Activated CD8-positive, alpha-beta memory T cell treated with anti-CD3 and anti-CD28 coated beads, Interleukin-2, amount 50 U/mL, for 48 hours (primary cell): Measurements from ENCODE around the gene ADM.

ENCODE experiments used
- DNase-seq: peaks from one replicate; pipeline ENCODE4 v3.0.0-alpha.2; 2020

Gene ADM

DNA sequence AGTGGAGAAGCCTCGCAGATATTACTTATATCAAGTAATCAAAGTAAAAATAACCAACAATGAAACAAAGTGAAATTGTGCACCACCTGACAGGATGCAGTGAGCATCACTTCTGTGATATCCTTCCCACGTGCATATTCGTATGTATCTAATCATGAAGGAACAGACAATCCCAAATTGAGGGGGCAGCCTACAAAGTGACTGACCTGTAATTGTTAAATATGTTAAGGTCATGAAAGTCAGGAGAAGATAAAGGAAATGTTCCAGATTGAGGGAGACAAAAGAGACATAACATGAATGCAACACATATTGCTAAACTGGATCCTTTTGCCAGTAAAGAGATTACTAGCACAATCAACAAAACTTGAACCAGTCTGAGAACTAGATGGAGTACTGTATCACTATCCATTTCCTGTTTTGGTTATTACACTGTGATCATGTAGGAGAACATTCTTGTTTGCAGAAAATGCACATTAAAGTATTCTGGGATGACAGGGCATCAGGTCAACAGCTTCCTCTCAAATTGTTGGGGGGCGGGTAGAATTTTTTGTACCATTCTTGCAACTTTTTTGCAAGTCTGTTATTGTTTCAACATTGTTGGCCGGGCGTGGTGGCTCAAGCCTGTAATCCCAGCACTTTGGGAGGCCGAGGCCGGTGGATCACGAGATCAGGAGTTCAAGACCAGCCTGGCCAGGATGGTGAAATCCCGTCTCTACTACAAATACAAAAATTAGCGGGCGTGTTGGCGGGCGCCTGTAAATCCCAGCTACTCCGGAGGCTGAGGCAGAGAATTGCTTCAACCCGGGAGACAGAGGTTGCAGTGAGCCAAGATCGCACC lies 12.9 kb upstream of the ADM start:
- DNase-seq = no peak

DNA sequence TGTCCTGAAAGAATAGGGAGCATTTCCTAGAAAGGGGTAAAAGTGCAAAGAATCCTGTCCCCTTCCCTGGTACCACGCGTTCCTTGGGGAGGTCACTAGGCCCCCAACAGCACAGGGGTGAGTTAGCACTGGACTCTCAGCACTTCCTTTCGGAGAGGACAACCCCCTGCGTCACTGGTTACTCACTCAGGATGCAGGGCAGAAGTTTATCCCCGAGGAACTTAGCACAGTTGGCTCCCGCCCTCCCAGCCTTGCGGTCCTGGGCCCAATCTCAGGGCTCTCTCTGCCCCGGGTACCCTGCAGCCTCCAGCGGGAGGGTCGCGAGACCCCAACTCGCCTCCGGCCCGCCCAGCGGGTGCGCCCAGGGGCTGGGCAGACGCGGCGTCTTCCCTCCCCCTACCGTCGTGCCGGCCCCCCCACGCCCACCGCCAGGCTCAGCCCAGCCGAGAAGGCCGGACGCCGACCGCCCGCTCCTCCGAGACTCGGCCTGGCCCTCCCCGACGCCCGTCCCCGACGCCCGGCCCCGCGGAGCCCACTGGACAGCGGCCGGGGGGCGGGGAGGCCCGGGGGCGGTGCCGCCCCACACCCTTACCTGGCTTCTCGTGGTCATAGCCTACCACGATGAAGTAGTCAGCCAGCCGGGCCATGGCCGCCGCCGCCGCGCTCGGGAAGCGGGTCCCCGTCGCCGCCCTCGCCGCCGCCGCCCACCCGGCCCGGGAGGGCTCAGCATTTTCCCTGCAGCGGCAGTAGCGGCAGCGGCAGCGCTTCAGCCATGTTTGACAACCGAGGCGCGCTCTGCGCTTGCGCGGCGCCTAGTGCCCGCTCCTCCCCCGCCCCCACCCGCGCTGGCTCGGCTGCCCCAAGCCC lies 11.2 kb upstream of the ADM start, which contains the start of gene SBF2:
Gene SBF2, minus strand, starts transcription at position 797 of the 867 bp plus-strand sequence. Its CDS starts 150 bp downstream, at position 647.
- peak; percentile 88 for DNase-seq

DNA sequence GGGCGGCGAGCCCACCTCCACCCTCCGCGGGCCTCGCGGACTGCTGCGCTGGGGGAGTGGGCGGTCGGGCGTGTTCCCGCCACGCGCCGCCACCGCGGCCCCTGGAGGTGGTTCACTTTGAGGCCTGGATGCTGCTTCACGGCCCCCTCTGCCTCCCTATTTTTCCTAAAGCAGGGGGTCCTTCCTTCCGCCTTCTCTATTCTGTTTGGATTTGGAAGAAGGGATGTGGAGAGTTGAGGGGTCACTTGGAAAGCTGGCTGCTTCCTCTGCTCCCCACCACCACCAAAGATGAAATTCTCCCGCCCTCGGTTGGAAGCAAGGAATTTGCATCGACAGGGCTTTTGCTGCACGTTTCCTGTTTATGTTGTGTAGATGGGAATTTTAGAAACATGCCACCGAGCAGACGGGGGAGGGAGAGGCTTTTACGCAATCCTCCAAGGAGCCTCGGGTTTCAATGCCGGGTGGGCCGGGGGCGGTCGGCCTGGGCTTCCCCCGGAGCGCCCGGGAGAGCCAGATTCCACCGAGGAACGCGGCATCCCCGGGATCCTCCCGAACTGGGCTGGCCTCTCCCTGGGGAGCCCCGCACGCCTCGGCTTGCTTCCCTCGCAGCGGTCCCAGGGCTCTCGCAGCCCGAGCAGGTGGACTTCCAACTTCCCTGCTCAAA lies 10.5 kb upstream of the ADM start:
- DNase-seq = no peak

DNA sequence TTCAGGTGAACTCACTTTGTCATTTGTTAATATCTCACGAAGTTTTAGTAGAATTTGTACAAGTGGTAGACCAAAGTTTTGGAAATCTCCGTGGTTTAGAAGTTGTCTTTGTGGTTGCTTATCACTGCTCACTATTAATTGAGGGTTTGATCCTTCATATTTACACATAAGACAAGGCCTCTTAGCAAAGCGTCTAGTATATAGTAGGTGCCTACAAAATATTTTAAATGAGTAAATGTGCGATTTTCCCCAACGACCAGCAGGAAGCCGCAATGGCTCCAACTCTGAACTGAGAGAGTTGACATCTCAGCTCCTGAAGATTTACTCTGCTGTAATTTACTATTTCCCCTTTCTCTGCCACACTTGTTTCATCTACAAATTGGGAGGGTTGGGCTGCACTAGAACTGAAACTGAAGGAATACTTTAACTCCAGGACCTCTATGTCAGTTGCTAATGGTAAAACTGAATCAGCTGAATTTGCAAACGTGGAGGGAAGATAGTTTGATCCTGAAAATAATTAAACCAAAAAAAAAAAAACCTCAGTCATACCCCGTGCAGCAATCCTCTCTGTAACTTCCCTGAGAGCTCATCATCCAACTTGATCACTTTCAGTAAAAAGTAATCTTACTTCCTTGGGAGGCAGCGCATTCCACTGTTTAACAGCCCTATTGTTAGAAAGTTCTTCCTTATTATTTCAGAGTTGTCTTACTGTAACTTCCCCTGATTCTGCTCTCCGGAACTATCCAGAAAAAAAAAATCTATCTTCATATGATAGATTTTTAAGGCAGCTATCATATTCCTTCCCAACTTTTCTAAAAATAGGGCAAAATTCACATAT lies 9.6 kb upstream of the ADM start:
- DNase-seq = no peak

DNA sequence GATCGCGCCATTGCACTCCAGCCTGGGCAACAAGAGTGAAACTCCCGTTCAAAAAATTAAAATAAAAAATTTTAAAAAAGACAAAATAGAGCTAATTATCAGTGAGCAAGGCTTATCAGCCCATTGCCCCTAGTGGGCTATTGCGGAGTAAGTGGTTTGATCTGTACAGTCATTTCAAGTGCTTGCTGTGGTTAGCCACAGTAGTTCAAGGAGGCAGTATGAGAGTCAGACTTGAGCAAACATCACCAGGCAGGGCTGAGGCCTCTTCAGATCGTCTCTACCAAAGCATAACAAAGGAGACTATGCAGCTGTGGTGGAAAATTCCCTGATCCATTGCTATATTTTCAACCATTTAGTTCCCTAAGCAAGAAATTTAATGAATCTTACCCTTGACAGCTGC lies 6.5 kb upstream of the ADM start:
- DNase-seq = no peak

DNA sequence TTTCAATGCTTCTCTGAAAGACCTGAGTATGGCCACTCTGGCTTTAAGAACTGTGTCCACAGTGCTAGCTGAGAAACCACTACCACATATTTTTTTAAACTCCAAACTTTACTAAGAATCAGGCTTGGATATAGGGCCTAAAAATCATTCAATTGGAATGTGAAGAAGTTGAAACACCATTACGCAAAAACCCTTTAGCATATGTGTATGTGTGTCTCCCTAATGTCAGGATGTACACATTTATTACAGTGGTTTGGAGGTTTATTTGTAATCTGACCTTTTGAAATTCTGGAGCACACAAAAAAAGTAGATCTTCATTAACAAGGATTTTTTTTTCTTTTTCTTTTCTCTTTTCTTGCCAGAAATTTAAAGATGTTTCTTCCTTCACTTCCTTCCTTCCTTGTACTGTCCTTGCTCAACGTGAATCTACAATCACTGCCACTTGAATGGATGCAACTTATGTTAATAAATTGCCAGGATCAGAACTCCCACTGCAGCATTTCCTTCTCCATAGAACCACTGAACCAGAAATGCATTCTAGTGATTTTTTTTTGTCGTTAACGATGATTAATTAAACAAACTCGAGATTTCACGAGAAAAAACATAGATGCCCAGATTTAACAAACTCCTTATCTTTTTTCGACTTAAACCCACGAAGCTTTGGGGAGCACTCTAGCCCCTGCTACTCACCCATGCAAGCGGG lies 3.1 kb upstream of the ADM start:
- DNase-seq = no peak

DNA sequence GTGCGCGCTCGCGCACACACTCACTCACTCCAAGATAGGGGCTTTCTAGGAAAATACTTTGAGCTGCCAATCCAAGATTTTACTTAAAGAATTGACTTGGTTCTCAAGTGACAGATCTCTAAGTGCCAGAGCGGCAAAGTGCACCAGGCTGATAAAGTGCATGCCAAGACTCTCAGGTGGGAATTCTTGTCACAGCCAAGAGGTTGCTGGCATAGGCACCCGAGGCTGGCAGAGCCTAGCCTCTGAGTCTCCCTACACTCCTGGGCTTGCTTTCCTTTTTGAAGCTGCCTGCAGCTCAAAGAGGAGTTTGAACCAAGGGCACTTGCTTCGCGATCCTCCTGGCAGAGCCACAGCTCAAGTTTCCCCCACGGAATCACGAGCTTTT lies 2.5 kb upstream of the ADM start:
- DNase-seq = no peak

DNA sequence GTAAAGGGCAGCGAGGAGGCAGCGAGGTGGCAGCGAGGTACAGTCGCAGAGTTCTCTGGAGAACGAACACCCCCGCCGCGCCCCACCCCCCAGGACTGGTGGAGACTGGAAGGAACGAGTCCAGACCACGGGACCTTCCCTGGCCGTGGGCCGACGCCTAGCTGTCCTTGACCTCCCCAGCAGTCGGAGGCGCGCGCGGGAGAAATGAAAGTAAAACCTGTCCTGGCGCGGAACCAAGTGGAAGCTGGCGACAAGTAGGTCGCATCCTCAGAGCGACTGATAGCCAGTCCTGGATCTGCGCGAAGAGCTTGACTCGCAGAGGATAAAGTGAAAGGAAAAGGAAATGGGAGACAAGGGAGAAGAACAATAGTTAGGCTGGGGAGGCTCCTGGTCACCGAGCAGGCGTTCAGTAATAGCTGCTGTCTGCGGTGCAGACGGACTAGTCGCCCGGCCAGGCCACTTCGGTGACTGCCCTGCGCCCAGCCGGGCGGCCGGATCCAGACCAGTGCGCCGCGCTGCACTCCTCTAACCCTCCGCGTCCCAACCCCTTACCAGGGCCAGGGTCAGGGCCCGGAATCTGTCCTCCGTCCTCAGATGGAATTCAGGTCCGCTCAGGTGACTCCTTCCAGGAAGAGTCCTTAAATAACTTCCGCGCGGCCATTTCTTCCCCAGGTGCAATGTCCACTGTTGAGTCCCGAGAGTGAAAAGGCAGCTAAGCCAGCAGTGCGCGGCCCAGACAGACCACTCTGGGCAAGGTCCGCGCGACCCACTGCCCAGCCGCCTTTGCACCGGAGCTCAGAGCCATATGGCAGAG lies 1.9 kb upstream of the ADM start:
- peak; percentile 80 for DNase-seq

DNA sequence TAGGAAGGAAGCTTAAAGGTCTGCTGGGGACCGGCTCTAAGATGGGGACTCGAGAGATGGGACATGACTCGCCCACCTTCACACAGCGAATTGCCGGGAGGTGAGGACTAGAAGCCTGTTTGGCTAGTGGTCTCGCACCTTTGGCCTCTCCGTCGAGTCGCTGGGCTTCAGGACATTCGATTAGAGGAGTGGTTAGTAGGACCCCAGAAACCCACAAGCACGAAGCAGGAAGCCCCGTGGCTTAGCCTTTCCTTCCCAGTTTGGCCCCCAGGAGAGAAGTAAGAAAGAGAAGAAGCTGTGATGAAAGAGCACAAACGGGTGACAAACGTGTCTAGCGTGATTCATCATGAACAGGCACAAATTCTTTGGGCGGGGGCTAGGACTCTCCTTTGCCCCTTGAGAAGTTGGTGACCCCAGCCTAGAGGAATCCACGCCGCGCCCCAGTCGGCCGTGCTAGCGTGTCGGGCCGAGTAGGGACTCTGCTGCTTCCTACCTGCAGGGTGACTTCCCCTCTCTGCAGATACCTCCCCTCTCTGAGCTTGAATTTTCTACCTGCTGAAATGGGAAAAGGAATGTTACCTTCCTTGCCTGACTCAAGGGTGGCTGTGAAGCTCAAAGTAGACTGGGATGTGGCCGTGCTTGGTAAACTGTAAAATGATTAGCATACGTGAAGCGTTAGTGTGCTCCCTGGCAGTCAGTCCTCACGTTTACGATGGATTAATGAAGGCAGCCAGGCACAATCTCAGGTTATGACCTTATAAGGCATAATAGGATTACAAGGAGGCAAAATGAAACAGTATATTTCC lies 1.1 kb upstream of the ADM start:
- peak; percentile 64 for DNase-seq

DNA sequence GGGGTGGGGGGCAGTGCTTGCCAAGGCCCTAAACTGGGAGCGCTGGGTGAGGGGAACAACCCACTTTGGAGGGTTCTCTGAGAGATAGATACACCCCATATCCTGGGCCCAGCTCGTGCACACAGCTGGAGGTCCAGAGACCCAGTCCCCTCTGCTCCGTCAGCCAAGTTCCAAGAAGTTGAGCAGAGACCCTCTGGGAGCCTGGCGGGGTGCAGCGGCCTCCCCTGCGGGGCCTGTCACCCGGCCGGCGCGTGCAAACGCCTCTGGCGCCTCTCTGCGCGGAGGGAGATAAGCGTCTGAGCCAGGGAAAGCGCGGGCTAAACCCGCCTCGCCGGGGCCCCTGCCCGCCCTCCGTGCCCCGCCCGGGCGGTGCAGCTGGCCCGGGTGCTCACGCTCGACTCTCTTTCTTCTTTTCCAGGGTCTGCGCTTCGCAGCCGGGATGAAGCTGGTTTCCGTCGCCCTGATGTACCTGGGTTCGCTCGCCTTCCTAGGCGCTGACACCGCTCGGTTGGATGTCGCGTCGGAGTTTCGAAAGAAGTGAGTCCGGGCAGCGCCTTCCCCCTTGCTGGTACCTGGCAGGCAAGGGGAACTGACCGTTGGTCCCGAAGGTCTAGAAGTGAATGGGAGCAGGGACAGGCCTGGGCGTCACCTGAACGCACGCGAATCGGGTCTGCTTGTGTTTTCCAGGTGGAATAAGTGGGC lies 540 bp downstream of the ADM start:
- peak; percentile 66 for DNase-seq

DNA sequence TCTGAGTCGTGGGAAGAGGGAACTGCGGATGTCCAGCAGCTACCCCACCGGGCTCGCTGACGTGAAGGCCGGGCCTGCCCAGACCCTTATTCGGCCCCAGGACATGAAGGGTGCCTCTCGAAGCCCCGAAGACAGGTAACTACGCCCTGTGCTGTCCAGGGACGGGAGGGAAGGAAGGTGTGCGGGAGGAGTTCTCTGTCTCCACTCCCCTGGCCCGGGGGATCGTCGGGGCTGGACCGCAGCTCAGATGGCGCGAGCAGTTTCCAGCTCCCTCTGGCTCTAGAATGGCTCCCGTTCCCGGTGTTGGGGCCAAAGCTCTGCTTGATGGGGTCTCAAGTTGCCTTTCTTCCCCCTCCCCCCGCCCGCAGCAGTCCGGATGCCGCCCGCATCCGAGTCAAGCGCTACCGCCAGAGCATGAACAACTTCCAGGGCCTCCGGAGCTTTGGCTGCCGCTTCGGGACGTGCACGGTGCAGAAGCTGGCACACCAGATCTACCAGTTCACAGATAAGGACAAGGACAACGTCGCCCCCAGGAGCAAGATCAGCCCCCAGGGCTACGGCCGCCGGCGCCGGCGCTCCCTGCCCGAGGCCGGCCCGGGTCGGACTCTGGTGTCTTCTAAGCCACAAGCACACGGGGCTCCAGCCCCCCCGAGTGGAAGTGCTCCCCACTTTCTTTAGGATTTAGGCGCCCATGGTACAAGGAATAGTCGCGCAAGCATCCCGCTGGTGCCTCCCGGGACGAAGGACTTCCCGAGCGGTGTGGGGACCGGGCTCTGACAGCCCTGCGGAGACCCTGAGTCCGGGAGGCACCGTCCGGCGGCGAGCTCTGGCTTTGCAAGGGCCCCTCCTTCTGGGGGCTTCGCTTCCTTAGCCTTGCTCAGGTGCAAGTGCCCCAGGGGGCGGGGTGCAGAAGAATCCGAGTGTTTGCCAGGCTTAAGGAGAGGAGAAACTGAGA lies 1.4 kb downstream of the ADM start:
- peak; percentile 65 for DNase-seq

DNA sequence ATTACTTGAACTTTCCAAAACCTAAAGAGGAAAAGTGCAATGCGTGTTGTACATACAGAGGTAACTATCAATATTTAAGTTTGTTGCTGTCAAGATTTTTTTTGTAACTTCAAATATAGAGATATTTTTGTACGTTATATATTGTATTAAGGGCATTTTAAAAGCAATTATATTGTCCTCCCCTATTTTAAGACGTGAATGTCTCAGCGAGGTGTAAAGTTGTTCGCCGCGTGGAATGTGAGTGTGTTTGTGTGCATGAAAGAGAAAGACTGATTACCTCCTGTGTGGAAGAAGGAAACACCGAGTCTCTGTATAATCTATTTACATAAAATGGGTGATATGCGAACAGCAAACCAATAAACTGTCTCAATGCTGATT lies 2.1 kb downstream of the ADM start:
- DNase-seq = no peak

DNA sequence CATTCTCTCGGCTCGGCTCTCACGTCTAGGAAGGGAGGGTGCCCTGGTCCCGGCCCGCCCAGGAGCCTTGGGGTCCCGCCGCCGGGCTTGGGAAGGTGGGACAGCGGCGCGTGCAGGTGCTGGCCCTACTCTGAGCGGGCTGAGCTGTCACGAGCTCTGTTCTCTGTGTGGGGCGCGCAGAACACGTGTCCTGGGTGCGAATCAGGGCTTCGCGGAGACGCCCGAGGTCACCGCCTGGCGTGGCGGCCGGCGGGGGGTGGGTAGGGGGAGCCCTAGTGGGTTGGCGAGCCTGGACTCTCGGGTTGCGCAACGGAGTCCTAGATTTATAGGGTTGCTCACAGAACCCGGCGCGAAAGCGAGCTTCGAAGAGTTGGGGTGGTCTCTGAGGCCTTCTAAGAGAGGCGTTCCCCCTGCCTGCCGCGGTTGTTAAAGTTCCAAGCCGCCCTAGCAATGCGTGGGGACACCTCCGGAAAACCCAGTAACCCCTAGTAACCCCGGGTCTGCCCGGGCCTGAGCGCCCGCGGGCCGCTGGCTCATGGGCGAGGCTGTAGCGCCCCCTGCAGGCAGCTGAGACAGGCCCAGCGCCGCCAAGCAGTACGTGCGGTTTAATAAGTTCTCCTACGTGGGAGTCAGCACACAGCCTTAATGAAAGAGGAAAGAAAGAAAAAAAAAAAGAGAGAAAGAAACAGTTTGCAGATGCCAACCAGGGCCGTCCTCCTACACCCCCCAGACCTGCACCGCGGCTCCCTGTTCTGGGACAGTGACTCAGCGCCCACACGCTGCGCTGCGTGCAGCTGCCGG lies 2.7 kb downstream of the ADM start:
- DNase-seq = peak; percentile 94

DNA sequence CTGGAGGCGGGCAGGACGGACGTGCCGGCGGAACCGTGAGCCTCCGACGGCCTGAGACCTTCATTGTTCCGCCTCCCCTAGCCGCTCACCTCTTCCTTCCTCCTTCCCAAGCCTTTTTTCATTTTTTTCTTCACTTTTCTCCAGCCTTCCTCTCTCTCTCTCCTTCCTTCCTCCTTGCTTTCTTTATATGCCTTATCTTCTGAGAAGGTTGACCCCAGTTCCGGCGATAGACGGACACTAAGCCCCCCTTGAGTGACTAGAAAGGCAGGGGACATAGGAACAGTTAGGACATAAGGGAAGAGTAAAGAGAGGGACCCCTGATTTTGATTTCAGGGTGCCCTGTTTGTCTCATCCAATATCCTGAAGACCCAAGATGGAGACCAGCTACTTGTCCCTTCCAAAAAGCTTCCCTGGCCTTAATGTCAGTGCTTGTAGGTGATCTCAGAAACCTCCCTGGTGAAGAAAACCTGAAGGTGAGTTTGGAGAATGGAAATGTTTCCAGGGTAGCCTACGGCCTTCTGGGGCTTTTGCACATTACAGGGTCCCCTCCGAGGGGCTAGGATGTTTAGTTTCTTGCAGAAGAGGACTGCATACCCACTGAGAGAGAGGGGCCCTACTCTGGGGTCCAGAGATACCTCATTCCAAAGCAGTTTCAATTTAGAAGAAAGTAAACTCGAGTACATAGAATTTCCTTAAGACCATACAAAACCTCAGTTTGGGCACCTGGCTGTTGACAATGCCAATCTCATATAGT lies 3.5 kb downstream of the ADM start:
- DNase-seq = no peak

DNA sequence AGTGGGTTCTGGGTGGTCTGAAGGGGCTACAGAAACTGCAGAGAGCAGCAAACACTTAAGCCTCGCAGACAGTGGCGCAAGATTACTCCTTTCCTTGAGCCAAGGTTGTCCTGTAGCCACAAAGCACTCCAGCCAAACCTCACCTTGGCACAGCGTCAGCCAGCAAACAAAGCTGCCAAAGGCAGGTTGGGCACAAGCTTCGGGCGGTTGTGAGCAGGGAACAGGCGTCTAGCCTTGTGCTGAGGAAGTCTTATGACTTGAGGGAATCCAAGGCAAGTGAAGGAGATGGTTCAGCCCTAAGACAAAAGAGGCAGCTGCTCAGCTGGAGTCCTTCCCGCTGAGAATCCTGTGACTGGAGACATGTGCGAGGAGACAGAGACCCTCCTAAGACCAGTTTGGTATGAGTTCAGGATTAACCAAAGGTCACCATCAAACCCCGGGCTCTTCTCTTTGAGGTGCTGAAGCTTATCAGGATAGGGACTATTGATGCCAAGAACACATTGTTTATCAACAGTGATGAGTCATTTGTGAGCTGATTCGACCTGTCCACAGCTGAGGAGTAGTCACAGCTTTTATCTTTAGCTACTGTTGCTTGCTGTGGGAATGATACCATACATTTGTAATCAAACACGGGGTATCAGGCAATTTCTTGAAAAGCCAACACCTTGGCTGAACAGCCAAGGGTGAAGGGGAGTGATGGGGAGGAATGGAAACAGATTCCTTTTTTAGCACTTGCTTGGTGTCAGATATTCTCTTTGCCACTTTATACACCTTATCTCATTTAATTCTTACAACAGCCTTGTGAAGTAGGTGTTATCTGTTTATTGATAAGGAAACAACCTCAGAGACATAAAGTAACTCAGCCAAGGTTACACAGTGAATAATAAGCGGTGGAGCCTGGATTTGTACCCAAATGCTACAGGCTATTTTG lies 4.6 kb downstream of the ADM start:
- no peak for DNase-seq
